H1 (cell line): ENCODE results near the gene IGSF9B. TPM values are rescaled to one million over a fixed set of nuclear protein-coding genes. Genes with fewer than 3 reads are reported as not detected.

Experiments used
- POLR2A ChIP-seq, 2 experiments: IDR thresholded peaks; 1 replicate in 1 of 2; 2 replicates in 1 of 2; pipeline ENCODE4 v1.6.1; 2011; ENCODE audit warnings: low read depth in 2 of 2, low read length in 2 of 2, mild to moderate bottlenecking in 2 of 2; ENCODE audit errors: control extremely low read depth in 1 of 2
- polyA plus RNA-seq, 7 experiments: library from polyadenylated mRNA; depleted of rRNA in 3 of 7; stranded (reverse) in 5 of 7; unstranded in 2 of 7; fragments of >200 nt in 5 of 7; fragments of 200-250 nt in 2 of 7; gene quantifications; 1 replicate in 5 of 7; 2 replicates in 1 of 7; 4 replicates in 1 of 7; pipeline versions ENCODE4 v1.2.1 to v1.2.3, GENCODE V29; 2011 to 2013; ENCODE audit warnings: missing spikeins in 2 of 7, mixed read lengths in 2 of 7
- total RNA-seq: library from RNA; stranded (reverse); fragmentation: NEBNext Ultra II Directional; extraction: Animal tissue kit (Norgen Biotek cat#: 25700); gene quantifications from 2 replicates; pipeline ENCODE4 v1.2.1, GENCODE V29; 2021
- TF ChIP-seq, protein P1 (sequence below): IDR thresholded peaks from 2 replicates; pipeline ENCODE4 v1.6.1; 2012; ENCODE audit warnings: inconsistent platforms

IGSF9B gene
- total and polyA plus RNA-seq, 2 of the 8 experiments (the other 6 are each of a cell fraction or from before 2014, with no cell fraction given) = 16.5 to 49.2 TPM

DNA sequence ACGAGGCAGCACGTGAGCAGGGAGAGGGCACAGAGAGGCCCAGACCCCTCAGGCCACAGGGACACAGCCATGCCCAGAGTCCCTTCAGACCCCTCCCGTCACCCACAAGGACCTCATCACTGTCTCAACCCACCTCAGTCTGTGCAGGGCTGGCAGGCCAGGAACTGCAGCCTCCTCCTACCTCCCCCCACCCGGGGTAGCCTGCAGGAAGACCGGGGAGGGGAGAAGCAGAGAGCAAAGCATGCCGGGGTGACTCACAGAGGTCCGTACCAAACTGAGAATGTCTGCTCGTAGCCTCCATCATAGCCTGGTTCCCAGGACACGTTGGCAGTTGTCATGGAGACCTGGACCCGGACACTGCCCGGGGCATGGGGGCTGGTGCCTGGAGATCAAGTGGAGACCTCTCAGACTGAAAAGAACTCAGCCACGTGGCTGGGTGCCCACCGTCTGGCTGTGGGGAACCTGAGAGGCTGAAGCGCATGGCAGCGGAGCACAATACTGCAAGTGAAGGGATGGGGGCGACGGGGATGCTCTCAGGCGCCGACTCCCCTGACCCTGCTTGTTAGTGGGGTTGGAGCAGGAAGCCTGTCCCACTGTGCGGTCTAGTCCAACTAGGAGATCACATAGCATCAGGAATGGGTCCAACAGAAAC, 27.2 kb downstream of the IGSF9B start (continued):
- TF ChIP-seq, protein P1, sequence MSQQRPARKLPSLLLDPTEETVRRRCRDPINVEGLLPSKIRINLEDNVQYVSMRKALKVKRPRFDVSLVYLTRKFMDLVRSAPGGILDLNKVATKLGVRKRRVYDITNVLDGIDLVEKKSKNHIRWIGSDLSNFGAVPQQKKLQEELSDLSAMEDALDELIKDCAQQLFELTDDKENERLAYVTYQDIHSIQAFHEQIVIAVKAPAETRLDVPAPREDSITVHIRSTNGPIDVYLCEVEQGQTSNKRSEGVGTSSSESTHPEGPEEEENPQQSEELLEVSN = no peak
- no peak for TF ChIP-seq POLR2A (IDR thresholded peaks at IDR 0.05; ENCODE audit: control extremely low read depth in 1 of 2, low read depth in 2 of 2, low read length in 2 of 2)
